ENCODE data around the gene TFAP2E.

Gene TFAP2E

DNA sequence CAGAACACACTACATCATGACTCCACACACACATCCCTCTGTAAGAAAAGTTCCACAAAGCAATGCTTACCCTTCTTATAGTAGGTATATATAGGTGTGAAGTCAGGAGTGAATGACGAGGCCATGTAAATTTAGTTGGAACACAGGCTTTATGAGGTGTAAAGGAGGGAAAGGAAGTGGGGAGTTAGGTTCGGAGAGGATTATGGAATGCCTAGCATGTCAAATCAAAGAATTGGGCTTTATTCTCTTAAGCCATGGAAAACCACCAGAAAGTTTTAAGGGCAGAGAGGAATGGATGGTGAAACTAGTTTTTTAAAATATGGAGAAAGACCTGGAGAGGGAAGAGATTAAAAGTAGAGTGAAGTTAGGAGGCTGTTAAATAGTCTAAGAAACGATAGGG, 26.3 kb downstream of the TFAP2E start:
- no peak for TF ChIP-seq CTCF (IDR thresholded peaks at IDR 0.05)

DNA sequence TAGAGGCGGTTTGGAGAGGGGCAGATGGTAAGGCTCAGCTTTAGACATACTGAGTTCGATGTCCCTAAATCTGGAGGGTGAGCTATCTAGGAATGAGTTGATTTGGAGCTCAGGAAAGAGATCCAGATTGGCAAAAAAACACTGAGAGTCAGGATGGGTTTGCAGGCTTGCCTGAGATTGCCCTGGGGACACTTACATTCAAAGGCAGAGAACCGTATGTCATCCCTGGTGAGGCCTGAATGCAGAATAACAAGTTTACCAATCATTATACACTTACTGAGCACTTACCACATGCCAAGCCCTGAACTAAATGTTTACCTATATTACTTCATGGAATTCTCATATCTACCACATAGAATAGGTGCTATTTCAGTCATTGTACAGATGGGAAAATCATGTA, 27.5 kb downstream of the TFAP2E start:
- TF ChIP-seq CTCF (IDR thresholded peaks at IDR 0.05) = no peak

DNA sequence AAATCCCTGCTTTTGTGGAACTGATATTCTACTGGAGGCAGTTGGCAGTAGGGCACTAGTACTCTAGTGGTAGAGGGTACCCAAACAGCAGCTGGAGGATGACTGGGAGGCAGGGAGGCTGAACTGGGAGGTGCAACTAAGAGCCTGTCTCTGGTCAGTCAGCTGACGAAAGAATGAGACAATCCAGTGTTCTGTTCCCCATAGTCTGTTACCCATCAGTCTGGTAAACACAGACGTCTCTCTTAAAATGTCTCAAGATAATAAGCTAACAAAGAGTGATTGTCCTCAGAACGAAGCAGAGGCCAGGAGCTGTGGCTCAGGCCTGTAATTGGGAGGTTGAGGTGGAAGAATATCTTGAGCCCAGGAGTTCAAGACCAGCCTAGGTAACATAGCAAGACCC, 30.4 kb downstream of the TFAP2E start:
- TF ChIP-seq CTCF (IDR thresholded peaks at IDR 0.05) = no peak

DNA sequence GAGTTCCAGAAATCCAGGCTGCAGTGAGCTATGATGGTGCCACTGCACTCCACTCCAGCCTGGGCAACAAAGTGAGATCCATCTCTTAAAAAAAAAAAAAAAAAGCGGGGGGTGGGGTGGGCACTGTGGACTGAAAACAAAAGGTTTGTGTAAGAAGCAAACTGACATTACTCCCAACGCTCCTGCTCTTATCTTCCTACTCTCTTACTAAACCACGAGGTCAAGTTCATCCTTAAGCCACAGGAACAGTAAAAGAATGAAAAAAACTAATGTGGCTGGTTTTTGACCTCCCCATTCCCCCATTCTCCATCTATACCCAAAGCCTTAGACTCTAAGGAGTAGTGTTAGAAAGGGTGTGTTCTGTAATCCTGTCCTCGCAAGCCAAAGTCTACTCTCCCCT, 30.8 kb downstream of the TFAP2E start:
- no peak for TF ChIP-seq CTCF (IDR thresholded peaks at IDR 0.05)

GRCh38 chr1:35605071-35605866, 32.2 kb downstream of the TFAP2E start:
- no peak for TF ChIP-seq CTCF (IDR thresholded peaks at IDR 0.05)

GRCh38 chr1:35605867-35606182, 32.7 kb downstream of the TFAP2E start:
- TF ChIP-seq CTCF (IDR thresholded peaks at IDR 0.05) = no peak

DNA sequence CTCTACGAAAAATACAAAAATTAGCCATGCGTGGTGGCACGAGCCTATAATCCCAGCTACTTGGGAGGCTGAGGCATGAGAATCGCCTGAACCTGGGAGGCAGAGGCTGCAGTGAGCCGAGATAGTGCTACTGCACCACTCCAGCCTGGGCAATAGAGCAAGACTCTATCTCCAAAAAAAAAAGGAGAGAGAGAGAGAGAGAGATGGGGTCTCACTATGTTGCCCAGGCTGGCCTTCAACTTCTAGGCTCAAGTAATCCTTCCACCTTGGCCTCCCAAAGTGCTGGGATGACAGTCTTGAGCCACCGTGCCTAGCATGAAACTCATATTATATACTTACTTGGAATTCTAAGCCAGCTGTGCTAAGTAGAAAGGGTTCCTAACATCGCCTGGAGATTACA, 38.5 kb downstream of the TFAP2E start:
- no peak for TF ChIP-seq CTCF (IDR thresholded peaks at IDR 0.05)

DNA sequence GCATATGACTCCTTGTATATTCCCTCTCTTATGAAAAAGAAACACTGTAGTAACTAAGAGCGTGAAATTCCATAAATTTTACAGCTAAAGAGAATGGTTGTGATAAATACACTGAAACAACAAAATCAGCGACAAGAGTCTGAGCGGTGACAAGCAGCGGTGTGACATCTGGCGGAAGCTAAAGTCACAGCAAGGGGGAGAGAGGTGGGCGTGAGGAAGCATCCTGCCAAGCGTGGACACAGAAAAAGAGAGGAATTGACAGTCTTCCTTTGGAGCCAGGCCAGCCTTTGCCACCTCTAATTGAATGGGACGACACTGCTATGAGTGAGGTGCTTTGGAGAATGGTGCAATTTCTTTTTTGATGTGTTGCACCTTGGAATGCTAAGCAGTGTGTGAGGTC, 42.3 kb downstream of the TFAP2E start:
- no peak for TF ChIP-seq CTCF (IDR thresholded peaks at IDR 0.05)
